ENCODE measurements around the gene TMEM106C. TPM values are rescaled to one million over a fixed set of nuclear protein-coding genes. Genes with fewer than 3 reads are reported as not detected.
"Not testable (repeated sequence)": the region's sequence is repeated elsewhere in the genome, so short reads cannot be mapped to it uniquely, and the experiment has no call there.

Gene TMEM106C
- polyA plus RNA-seq, 1 donor = 45.8 TPM

DNA sequence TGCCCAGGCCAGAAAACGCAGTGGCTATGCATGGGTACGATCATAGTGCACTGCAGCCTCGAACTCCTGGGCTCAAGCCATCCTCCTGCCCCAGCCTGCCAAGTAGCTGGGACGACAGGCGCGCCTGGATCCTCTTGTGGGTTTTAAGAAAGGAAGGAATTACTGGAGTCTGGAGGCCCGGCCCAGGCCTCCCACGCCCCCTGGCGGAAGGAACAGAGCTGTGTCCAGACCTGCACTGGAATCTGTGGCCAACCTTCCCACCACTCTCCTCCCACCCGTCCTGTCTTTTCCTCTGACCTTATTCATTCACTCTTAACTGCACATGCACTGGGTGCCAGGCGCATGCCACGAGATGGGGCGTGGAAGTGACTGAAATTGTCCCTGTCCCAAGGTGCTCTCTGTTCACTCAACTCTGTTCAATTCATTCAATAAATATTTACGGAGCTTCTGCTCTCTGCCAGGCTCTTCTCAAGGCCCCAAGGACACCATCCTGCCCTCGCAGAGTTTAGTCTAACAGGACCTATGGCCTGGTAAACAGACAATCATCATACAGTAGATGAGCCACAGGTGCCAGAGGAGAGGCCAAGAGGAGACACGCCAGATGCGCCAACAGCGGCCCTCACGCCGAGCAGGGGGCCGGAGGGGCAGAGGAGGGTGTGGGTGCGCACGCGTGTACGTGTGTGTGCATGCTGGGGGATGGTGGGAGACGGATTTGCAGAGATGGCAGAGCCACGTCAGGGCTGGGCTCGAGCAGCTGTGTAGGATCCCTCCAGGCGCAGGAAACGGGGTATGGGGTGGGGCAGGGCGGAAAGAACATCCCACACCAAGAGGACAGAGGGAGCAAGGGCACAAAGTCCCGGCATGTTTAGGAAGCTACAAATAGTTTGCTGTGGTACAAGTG is 13.7 kb upstream of the TMEM106C start:
- peak; percentile 72 for DNase-seq

DNA sequence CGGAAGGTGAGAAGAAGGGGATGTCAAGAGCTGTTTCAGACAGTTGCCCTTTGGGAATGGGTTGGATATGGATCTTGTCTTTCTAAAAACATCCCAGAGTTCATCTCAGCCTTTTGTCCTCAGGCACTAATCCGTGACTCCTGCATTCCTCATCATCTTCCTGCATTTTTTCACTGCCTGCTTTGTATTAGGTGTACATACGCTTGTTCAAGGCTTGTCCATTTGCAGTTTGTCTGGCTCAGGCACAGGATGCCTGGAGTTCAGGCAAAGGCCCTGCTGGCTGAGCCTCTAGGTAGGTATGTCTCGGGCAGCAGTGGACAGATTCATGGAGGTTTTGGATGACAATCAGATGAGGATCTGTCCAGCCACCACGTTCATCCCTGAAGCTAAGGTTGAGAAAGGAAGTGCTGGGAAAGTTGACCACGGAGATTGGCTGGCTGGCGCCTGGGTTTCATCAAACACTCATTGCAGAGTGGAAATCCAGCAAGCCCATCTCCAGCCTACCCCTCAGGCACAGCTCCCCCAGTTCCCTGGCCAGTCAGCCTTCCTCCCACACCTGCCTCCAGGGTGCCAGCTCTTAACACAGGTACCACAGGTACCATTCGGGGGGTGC is 12.4 kb upstream of the TMEM106C start:
- no peak for DNase-seq

DNA sequence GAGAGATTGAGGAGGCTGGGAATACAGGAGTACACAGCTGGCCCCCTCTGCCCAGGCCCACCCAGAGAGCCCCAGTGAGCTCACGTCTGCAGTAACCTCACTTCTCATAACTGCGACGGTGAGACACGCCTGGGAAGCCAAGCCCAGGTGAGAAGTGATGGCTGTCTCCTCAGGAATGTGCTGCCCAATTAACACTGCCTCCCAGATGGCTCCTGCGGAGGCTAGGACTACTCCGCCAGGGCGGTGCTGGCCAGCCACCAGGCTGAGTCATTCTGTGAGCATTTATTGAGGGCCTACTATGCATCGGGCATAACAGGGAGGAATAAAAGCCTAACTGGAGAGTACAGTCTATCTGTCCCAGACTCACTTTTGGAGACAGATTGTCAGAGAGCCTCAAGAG is 9.3 kb upstream of the TMEM106C start:
- no peak for DNase-seq

DNA sequence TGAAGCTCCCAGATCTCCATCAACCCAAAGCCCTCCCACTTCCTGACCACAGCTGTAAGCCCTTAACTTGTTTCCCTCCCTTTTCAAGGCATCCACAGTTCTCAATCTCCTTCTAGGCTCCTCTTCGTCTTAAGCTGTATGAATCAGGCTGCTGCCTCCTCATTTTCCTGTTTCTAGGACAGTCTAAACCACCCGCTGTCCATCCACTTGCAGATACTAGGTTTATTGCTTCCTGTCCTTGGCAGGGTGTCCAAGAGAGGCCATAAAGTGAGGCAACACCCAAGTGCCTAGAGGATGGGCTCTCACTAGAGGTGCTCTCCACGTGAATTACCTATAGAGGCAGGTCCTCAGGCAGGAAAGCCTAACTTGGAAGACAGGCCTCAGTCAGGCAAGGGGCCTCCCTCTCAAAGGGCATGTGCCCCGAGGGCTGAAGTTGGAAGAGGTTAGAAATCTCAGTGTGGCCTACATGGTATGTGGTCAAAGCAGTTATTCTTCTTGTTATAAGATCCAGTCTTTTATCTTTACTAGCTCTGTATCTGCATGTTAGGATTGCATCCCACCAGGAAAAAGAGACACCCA is 8.8 kb upstream of the TMEM106C start:
- DNase-seq = no peak

DNA sequence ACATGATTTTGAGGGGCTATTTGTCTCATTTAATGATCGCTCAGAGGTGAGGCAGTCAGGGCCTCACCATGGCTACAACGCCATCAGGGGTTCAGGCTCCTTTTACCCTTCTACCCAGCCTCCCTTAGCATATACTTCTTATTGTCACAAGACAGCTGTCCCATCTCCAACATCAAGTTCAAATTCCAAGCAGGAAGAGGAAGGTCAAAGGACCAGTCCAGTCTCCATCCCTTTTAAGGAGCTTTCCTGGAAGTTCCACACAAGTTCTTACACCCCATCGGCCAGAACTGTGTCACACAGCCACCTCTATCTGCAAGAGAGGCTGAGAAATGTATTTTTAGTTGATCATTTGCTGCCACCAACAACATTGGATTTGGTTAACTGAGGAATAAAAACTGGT is 8.3 kb upstream of the TMEM106C start:
- DNase-seq = no peak

DNA sequence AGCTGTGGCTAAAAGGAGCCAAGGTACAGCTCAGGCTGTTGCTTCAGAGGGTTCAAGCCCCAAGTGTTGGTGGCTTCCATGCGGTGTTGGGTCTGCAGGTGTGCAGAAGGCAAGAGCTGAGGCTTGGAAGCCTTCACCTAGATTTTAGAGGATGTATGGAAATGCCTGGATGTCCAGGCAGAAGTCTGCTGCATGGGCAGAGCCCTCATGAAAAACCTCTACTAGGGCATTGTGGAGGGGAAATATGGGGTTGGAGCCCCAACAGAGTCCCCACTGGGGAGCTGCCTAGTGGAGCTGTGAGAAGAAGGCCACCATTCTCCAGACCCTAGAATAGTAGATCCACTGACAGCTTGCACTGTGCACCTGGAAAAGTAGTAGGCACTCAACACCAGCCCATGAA is 5.7 kb upstream of the TMEM106C start:
- not testable (repeated sequence) for DNase-seq

DNA sequence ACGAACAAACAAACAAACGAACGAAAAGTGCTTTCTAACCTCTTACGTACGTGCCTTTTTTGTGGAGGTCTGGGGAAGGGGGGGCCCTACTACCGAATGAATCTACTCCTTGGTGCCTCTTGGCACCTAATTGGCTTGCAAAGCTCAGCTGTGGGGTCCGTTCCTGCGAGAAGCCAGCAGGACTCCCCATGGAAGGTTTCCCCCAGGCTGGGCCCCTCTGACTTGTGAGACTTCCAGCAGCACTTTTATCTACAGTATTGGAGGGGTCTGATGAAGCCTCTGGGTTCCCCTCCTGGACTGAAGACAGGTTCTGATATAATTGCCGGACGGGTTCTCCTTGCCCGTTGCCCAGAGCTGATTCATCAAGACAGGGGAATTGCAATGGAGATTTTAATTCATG is 1.2 kb upstream of the TMEM106C start:
- DNase-seq = no peak

DNA sequence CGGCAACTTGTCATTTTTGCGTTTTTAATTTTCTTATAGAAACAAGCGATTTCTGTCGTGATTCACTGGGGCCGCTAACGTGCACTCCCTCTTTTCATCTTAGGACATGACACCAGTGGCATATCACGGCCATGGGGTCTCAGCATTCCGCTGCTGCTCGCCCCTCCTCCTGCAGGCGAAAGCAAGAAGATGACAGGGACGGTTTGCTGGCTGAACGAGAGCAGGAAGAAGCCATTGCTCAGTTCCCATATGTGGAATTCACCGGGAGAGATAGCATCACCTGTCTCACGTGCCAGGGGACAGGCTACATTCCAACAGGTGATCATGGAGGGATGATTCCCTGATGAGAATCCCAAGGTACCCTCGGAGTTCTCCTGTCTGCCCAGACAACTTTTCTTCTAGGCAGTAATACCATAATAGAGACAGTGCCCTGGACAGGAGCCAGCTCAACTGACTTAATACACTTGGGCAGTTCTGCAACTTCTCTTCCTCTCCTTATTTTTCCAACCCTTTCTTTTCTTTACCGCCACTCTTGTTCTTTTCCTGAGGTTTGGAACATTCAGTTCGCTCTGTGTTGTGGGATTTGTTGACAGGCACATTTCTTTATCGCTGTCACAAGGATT is 821 bp downstream of the TMEM106C start:
- DNase-seq = no peak

DNA sequence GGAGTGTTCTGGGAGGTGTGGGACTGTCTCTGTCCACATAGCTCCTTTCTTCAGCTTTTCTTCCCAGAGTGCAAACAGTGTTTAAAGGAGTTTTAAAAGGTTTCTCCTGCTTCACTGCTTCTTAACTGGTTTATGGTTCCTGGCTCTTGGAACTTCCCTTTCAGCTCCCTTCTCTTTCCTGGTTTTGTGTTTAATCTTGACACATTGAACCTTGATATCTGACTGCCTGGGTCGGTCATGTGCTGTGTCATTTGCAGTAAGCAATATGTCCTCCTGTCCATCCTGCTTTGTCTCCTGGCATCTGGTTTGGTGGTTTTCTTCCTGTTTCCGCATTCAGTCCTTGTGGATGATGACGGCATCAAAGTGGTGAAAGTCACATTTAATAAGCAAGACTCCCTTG is 2.2 kb downstream of the TMEM106C start:
- DNase-seq = no peak

DNA sequence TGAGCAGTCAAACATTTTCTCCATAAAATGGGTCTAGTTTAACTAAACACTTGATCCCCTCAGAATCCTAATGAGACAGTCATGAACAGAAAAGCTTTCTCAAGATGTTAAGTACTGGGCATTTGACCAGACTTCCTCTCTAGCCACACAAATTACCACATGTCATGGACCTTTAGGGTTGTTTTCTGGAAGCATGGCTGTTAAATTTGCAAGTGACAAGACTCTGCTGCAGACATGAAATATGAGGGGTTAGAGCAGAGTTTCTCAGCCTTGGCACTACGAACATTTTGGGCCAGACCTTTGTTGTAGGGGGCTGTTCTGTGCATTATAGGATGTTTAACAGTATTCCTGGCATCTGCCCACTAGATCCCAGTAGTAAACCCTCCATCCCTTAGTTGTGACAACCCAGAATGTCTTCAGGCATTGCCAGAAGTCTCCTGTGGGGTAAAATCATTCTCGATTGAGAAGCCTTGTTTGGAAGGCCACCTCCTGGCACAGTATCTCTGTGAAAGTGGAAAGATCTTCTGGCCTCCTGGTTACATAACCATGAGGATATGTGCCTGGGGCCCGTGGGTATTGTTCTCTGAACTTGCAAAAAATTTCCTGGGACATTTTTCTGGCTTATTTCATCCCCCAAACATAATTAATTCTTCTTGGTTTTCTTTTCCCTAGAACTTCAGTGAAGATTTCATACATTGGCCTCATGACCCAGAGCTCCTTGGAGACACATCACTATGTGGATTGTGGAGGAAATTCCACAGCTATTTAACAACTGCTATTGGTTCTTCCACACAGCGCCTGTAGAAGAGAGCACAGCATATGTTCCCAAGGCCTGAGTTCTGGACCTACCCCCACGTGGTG is 4.3 kb downstream of the TMEM106C start:
- no peak for DNase-seq

DNA sequence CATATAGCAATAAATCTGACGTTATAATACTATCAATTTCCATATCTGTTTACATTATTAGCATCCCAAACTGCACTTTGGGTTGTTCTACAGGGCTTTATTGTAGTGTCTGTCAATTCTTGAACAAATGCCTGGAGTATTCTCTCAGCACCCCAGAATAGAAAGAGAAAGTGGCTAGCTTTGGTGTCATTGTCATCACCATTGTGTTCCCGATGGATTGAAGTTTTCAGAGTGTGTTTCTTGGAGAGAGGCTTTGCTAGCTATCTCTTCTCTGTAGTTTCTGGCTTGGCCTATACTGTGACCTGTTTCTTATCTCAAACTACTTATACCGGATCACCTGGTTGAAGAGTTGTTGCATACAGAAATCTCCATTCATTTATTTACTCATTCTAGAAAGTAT is 6.4 kb downstream of the TMEM106C start:
- no peak for DNase-seq

DNA sequence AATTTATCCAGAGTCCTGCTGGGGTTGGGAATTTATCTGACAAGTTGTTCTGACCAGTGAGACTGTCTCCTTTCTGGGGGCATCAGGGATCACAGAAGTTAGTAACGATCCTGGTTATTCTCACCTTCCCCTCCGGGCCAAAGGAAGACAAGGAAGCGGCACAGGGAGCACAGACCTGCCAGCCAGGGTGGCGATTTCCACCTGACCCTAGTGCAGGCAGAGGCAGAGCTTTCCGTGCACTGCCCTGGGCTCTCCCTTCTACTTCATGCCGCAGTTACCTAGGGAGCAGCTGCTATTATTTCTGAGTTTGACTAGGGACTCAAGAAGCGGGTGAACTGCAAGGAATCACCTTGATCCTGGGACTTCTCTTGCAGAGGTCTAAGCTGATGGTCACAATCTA is 7.4 kb downstream of the TMEM106C start:
- no peak for DNase-seq

DNA sequence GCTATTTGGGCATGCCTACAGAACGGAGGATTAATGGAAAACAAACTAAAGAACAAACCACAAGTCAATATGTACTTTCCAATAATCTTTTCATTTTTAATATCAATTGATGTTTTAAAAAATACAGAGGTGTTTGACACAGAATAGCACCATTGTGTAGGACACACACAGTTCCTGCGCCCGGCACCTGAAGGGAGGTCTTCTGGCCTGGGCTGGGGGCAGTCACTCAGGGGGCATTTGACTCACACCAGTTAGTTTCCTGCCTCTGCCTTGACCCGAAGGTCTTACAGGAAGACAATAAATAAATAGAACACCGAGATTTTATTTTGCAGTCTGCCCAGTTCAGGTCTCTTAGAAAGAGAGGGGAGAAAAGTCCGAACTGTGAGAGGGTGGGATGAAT is 9.5 kb downstream of the TMEM106C start:
- no peak for DNase-seq

DNA sequence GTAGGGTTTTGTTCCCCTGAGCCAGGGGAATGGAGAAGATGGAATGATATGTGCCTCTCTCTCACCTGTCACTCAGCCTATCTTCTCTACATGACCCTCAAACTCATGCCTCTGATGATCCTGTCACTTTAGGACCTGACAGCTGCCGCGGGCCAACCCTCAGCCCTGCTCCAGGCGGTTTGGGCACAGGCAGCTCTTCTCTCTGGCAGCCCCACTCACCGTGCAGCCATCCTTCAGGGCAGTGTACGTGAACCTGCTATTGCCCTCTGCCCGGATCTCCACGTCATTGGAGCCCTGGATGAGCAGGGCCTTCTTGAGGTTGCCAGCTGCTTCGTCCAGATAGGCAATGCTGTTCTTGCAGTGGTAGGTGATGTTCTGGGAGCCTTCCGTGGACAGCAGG is 10.5 kb downstream of the TMEM106C start:
- DNase-seq = no peak

DNA sequence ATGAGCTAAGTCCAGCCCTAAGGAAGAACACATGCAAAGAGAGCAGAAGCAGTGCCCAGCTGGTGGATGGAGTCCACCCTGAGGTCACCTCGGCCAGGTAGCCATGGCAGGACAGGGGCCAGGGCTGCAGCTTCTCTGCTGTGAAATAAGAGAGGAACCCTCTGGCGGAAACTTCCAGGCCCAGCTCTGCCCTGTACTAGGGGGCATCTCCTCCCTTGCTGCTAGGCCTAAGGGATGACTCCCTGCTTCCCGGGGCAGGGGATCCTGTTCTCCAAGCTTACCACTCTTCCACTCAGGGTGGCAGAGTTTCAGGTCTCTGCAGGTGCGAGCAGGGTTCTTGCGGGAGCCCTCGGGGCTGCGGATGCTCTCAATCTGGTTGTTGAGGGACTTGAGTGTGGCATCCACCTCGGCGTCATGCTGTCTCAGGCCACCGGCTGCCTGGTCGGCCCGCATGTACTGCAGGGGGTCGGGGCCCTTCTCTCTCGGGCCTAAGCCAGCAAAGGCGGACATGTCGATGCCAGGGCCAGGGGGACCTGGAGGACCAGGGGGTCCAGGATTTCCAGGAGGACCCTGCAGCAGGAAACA is 11.7 kb downstream of the TMEM106C start:
- no peak for DNase-seq

DNA sequence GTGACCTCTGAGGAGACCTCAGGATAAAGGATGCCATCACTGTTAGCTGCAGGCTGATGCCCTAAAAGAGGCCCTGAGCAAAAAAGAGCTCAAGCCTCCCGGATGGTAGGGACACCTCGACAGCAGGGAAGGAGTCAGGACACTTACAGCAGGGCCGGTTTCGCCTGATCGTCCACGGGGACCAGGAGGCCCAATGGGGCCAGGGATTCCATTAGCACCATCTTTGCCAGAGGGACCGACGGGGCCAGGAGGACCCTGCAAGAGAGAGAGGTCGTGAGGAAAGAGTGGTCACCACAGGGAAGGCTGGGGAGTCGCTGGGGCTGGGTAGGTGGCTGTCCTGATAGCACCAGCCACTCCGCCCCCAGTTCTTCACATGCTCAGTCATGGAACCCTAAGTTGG is 12.4 kb downstream of the TMEM106C start:
- DNase-seq = no peak

DNA sequence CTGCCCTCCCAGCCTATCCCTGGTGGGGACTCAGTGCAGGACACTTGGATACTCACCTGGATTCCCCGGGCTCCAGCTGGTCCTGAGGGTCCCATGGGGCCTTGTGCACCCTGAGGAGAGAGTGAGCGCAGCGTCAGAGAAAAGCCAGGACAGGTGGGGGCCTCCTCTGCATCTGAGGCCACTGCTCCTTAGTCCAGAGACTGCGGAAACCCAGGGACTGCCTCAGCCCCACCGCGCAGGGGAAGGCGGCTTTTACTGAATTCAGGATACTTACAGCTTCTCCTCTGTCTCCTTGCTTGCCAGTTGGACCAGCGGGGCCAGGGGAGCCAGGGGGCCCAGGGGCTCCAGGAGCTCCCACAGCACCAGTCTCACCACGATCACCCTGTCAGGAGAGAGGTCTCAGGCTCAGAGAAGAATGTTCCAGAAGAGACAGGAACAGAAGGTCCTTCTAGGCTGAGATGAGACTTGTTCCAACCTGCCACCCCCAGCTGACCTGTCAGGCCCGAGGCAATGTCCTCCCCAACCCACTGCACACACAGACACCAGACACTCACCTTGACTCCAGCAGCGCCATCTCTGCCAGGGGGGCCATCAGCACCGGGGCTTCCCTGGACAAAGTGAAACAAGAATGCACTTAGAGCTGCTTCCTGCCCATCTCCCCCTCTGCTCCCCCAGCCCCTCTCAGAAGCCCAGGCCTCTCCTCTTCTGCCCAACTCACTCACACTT is 13.8 kb downstream of the TMEM106C start:
- DNase-seq = no peak

DNA sequence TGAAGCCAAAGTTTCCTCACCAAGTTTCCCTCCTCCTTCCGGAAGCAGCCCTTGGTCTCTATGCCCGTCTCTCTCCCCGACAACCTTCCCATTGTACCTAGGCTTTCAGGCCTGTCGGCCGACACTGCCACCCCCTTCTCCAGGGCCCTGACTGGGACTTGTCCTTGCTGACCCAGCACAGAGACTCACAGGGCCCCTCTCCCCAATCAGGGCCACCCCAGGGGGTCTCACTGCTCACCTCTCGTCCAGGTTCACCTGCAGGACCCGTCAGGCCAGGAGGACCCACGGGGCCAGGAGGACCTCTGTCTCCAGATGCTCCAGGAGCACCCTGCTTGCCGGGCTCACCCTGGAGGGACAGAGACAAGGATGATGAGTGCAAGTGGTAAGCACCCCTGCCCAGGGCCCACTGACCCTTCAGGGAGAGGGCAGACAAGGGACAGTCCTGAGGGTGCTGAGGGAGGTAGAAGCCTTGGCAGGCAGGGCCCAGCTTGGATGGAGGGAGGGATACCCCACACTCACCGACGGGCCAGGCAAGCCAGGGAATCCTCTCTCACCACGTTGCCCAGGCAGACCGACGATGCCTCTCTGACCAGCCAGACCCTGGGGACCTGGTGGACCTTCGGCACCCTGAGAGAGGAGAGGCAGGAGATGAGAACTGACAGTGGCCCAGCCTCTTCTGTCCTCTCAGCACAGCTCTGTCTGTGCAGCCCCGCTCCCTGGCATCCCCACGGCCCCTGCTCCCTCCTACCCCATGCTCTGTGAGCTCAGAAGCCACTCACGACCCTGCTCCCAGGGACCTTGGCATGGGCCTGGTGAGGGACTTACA is 14.6 kb downstream of the TMEM106C start:
- DNase-seq = no peak

DNA sequence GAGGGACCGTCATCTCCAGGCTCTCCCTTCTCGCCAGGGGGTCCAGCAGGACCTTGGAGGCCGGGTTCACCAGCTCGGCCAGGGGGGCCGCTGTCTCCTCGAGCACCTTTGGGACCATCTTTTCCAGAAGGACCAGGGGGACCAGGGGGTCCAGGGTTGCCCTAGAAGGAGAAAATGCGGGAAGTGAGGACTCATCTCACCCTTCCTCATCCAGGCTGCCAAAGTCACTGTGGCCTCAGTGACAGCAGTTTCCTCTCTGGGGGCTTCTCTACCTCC is 15.1 kb downstream of the TMEM106C start:
- DNase-seq = no peak

DNA sequence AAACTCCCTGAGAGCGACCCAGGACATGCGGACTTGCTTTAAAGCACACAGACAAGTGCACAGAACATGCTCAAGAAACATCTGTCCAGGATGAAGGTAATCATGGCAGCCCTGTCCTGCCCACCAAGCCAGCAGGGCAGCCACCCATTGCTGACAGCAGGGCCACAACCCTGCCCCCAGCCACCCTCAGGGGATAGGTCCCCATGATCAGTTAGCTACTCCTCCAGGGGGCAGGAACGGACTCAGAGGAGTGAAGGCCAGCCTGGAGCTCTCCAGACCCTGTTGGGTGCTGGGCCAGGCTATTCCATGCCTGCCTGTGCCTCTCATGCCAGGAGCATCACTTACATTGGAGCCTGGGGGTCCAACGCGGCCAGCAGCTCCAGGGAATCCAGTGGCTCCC is 15.8 kb downstream of the TMEM106C start:
- no peak for DNase-seq

DNA sequence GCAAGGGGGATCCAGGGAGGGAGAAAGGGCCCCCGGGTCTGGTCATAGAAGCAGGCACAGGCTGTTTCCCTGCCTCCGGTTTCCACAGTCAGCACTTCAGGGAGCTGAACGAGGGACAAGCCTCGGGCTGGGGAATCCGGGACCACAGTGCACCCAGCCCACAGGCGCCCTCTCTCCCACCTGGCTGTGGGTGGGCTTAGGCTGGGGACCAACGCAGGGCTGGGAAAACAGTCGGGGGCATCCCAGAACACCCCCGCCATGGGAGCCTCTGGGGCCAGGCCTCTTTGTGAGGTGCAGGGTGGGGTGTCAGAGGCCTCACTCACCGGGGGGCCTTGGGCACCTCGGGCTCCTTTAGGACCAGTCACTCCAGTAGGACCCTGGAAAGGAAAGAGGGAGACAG is 16.3 kb downstream of the TMEM106C start:
- DNase-seq = no peak
